Breast epithelium (tissue), 3 donors: Measurements from ENCODE around the gene SH2D6.

ENCODE experiments used
- POLR2A ChIP-seq: fragments of 450-650 bp; IDR thresholded peaks from one replicate; pipeline ENCODE4 v1.6.1; 2016; ENCODE audit warnings: antibody characterized with exemption, mild to moderate bottlenecking, moderate library complexity
- POLR2AphosphoS5 ChIP-seq, 3 donors: sonication (generic); formaldehyde crosslinking; IDR thresholded peaks; one replicate each; pipeline ENCODE4 v1.6.1; 2017; ENCODE audit warnings: antibody characterized with exemption in 3 of 3
- TF ChIP-seq, protein P1 (sequence below), 3 donors: fragments of 450-650 bp; IDR thresholded peaks; one replicate each; pipeline ENCODE4 v1.5.1; 2016 to 2017; ENCODE audit warnings: antibody characterized with exemption in 3 of 3, mild to moderate bottlenecking in 3 of 3, moderate library complexity in 3 of 3

DNA sequence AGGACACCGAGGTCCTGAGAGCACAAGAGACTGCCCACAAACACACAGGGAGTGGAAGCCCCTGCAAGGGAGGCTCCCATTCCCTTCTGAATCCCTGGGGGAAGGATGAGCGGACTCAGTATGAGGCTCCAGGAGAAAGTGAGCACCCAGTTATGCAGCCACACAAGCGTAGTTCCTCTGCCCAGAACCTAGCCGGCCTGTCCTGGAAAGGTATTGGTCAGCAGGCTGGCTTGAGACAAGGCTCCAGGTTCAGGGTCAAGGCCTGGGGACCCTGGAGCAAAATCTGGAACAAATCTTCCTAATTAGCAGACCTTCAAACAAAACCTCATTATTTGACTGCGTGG is 7.1 kb upstream of the SH2D6 start:
- TF ChIP-seq, protein P1, sequence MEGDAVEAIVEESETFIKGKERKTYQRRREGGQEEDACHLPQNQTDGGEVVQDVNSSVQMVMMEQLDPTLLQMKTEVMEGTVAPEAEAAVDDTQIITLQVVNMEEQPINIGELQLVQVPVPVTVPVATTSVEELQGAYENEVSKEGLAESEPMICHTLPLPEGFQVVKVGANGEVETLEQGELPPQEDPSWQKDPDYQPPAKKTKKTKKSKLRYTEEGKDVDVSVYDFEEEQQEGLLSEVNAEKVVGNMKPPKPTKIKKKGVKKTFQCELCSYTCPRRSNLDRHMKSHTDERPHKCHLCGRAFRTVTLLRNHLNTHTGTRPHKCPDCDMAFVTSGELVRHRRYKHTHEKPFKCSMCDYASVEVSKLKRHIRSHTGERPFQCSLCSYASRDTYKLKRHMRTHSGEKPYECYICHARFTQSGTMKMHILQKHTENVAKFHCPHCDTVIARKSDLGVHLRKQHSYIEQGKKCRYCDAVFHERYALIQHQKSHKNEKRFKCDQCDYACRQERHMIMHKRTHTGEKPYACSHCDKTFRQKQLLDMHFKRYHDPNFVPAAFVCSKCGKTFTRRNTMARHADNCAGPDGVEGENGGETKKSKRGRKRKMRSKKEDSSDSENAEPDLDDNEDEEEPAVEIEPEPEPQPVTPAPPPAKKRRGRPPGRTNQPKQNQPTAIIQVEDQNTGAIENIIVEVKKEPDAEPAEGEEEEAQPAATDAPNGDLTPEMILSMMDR (IDR thresholded peaks at IDR 0.05): no peak
- TF ChIP-seq POLR2A: no peak
- no peak for TF ChIP-seq POLR2AphosphoS5 (IDR thresholded peaks at IDR 0.05)
